ENCODE measurements around the gene MPC1. TPM values are rescaled to one million over a fixed set of nuclear protein-coding genes. Genes with fewer than 3 reads are reported as not detected.

The MPC1 gene
- polyA plus RNA-seq, 1 experiment = 20.0 TPM

GRCh38 chr6:166360243-166361076 is 22.3 kb downstream of the MPC1 start:
- Histone ChIP-seq H3K9me3 (ENCODE audit: control insufficient read depth, insufficient read depth, low read length) (no peaks in the 10 kb centered on the region), H3K4me3 (ENCODE audit: low read depth, low read length) (no peak overlapping the region), H3K27ac (ENCODE audit: low read depth, low read length) (no peak overlapping the region), H3K27me3 (ENCODE audit: control insufficient read depth, insufficient read depth, low read length) (peaks cover 2% of the 10 kb centered on the region)
- no peak for TF ChIP-seq CTCF (IDR thresholded peaks at IDR 0.05; ENCODE audit: low read depth, low read length)
- ChIA-PET CTCF (interaction anchor here (1.1 kb wide), 1 partner anchor 21 kb away, joined by 9 read pairs; no protein-coding TSS in a partner anchor), POLR2A (no interaction called here)
- DNase-seq (ENCODE audit: low read depth, low spot score) = no peak

- DNase-seq (ENCODE audit: low read depth, low spot score) = no peak
- H3K27me3 ChIP-seq (ENCODE audit: control insufficient read depth, insufficient read depth, low read length) = peaks cover 21% of the 10 kb centered on the region
- CTCF ChIA-PET = interaction anchor here (0.8 to 1.2 kb wide), 2 partner anchors 26 kb away, joined by 3 to 5 read pairs; no protein-coding TSS in a partner anchor
These were observed 27.2 kb downstream of the MPC1 start for GRCh38 chr6:166355552-166355951.

GRCh38 chr6:166354965-166355364 is 27.8 kb downstream of the MPC1 start:
- Histone ChIP-seq H3K27ac (ENCODE audit: low read depth, low read length) (no peak overlapping the region), H3K27me3 (ENCODE audit: control insufficient read depth, insufficient read depth, low read length) (peaks cover 24% of the 10 kb centered on the region), H3K4me3 (ENCODE audit: low read depth, low read length) (no peak overlapping the region), H3K9me3 (ENCODE audit: control insufficient read depth, insufficient read depth, low read length) (no peaks in the 10 kb centered on the region)
- CTCF ChIA-PET = interaction anchor here (1.2 kb wide), 1 partner anchor 27 kb away, joined by 5 read pairs; no protein-coding TSS in a partner anchor
- DNase-seq (ENCODE audit: low read depth, low spot score) = no peak
- POLR2A ChIA-PET = no interaction called here
- TF ChIP-seq CTCF (IDR thresholded peaks at IDR 0.05; ENCODE audit: low read depth, low read length) = no peak

More at GRCh38 chr6:166355552-166355951, 27.2 kb downstream of the MPC1 start:
- POLR2A ChIA-PET = no interaction called here
- no peaks in the 10 kb centered on the region for H3K9me3 ChIP-seq (ENCODE audit: control insufficient read depth, insufficient read depth, low read length)
- H3K27ac ChIP-seq (ENCODE audit: low read depth, low read length) = no peak overlapping the region
- TF ChIP-seq CTCF (IDR thresholded peaks at IDR 0.05; ENCODE audit: low read depth, low read length) = no peak
- H3K4me3 ChIP-seq (ENCODE audit: low read depth, low read length) = no peak overlapping the region

GRCh38 chr6:166354143-166354542 is 28.6 kb downstream of the MPC1 start:
- no peak for TF ChIP-seq CTCF (IDR thresholded peaks at IDR 0.05; ENCODE audit: low read depth, low read length)
- no peaks in the 10 kb centered on the region for H3K9me3 ChIP-seq (ENCODE audit: control insufficient read depth, insufficient read depth, low read length)
- POLR2A ChIA-PET = no interaction called here
- CTCF ChIA-PET = no interaction called here
- no peak overlapping the region for H3K27ac ChIP-seq (ENCODE audit: low read depth, low read length)
- no peak overlapping the region for H3K4me3 ChIP-seq (ENCODE audit: low read depth, low read length)
- DNase-seq (ENCODE audit: low read depth, low spot score) = no peak
- H3K27me3 ChIP-seq (ENCODE audit: control insufficient read depth, insufficient read depth, low read length) = peaks cover 29% of the 10 kb centered on the region

- CTCF ChIA-PET = no interaction called here
- POLR2A ChIA-PET = no interaction called here
- no peak for TF ChIP-seq CTCF (IDR thresholded peaks at IDR 0.05; ENCODE audit: low read depth, low read length)
- peaks cover 29% of the 10 kb centered on the region for H3K27me3 ChIP-seq (ENCODE audit: control insufficient read depth, insufficient read depth, low read length)
- no peaks in the 10 kb centered on the region for H3K9me3 ChIP-seq (ENCODE audit: control insufficient read depth, insufficient read depth, low read length)
- no peak for DNase-seq (ENCODE audit: low read depth, low spot score)
- no peak overlapping the region for H3K27ac ChIP-seq (ENCODE audit: low read depth, low read length)
- H3K4me3 ChIP-seq (ENCODE audit: low read depth, low read length) = no peak overlapping the region
These were observed 29.2 kb downstream of the MPC1 start for GRCh38 chr6:166353507-166353906.

Measured in AG04450 (cell line).